HG02970 (cell line): Measurements from ENCODE around the gene RNF145.
A peak's percentile ranks its signal among the peaks of the same experiment; 100 is the strongest.

Experiments used
- ATAC-seq: cut with Tn5 transposase; IDR thresholded peaks from one replicate; pipeline ENCODE4 v1.9.1; 2021; ENCODE audit warnings: mild to moderate bottlenecking, moderate library complexity, moderate number of reproducible peaks; ENCODE audit not compliant: unreplicated experiment, low FRiP score

Gene RNF145

DNA sequence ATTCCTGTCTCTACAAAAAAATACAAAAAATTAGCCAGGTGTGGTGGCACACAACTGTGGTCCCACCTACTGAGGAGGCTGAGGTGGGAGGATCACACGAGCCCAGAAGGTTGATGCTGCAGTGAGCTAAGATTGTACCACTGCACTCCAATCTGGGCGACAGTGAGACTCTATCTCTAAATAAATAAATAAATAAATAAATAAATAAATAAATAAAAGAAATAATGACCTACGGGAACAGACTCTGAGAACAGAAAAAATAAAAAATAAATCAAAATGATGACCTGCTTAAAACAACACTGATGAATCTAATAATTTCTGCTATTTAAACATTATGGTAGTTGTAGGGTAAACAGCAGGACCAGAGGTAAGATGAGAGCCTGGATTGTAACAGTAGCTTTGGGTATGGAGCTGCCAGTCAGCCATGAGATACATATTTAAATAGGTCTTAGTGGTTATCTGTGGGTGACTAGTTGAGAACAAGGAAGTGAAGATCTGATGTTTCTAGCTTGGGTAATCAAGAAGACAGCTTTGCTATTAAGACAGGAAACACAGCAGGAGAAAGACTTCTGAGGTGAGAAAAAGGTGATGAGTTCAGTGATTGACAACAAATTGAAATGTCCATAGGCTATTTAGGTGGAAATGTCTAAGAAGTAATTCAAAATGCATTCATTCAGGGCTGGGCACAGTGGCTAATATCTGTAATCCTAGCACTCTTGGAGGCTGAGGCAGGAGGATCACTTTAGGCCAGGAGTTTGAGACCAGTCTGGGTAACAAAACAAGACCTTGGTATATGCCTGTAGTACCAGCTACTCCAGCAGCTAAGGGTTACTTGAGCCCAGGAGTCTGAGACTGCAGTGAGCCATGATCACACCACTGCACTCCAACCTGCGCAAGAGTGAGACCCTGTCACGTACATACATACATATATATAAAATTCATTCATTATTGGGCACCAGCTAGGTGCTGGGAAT, 11.0 kb downstream of the RNF145 start:
- peak; percentile 60 for ATAC-seq

- ATAC-seq, result no peak
Measured at GRCh38 chr5:159195775-159196174, 13.6 kb downstream of the RNF145 start.

GRCh38 chr5:159190170-159190569, 19.2 kb downstream of the RNF145 start:
- no peak for ATAC-seq

- ATAC-seq, result no peak
Measured at GRCh38 chr5:159189310-159189709, 20.0 kb downstream of the RNF145 start.

GRCh38 chr5:159187719-159188118, 21.6 kb downstream of the RNF145 start:
- no peak for ATAC-seq

- ATAC-seq, result no peak
Measured at GRCh38 chr5:159186319-159186718, 23.0 kb downstream of the RNF145 start.

- no peak for ATAC-seq
Measured at GRCh38 chr5:159185773-159186172, 23.6 kb downstream of the RNF145 start.

DNA sequence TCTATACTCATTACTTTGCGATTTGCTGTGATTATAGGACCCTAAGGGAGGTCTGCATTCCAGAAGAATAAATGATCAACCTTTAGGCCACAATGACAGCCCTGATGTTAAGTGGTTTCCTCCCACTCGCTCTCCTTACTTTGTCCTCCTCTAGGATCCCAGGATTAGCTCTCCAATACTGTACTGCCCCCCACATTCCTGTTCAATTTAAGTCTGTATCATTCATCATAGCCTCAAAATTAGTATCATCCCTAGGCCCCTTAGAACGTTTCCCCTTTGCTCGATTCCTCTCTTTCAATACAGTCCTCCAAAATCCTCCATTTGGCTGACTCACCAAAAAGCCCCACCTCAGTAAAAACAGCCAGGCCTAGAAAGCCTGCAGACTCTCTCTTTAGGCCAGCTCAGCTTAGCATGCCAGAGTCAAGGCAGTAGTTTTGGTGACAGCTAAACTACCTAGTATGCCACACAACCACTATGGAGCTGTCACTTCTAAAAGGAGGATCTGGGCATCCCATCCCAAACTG, 24.4 kb downstream of the RNF145 start:
- ATAC-seq, result no peak

DNA sequence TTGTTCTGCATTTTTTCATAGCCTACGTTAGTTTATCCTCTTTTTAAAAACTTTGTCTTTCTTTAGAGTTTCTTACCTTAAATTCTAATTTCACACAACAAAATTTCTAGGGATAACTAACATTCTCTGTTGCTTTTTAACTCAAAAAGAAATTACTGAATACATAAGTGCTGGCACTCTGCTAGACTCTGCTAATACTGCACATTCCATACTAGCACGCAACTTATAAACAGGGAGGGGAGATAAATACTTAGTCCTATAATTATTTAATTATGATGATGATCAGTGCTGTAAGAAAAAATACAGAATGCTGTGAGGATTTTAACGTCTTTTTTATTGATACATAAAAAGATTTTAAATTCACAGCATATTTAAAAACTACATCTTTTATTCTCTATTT, 25.1 kb downstream of the RNF145 start:
- ATAC-seq, result no peak

DNA sequence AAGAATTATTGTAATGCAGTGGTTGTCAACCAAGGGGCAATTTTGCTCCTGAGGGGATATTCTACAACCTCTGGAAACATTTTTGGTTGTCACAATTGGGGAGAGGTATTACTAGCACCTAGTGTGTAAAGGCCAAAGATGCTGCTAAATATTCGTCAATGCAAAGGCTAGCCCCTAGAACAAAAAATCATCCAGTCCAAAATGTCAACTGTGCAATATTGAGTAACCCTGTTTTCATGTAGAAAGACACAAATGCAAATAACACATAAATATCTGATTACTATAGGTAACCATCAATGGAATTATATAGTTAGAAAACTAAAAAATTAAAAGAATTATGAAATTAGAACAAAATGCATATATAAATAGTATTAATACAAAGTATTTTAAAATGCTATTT, 26.1 kb downstream of the RNF145 start:
- ATAC-seq, result no peak

- ATAC-seq, result no peak
Measured at GRCh38 chr5:159182691-159183090, 26.7 kb downstream of the RNF145 start.

GRCh38 chr5:159181651-159182050, 27.7 kb downstream of the RNF145 start:
- ATAC-seq, result no peak

DNA sequence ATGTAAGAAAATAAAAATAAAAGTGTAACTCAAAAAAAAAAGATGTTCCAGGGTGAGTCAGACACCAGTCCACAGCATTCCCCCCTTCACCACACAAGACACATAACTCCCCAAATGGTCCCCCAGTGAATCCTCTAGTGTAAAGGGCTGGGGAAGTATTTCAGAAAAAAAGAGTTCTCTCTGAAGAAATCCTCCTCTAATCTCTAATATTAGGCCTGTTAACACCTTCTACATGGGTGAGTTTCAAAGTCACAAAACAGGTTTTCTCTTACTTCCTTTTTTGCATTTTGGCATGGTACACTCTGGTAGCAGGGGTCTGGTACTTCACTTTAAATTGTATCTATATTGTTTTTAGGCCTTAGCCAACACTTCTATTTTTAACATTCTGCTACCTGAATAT, 28.2 kb downstream of the RNF145 start:
- no peak for ATAC-seq

DNA sequence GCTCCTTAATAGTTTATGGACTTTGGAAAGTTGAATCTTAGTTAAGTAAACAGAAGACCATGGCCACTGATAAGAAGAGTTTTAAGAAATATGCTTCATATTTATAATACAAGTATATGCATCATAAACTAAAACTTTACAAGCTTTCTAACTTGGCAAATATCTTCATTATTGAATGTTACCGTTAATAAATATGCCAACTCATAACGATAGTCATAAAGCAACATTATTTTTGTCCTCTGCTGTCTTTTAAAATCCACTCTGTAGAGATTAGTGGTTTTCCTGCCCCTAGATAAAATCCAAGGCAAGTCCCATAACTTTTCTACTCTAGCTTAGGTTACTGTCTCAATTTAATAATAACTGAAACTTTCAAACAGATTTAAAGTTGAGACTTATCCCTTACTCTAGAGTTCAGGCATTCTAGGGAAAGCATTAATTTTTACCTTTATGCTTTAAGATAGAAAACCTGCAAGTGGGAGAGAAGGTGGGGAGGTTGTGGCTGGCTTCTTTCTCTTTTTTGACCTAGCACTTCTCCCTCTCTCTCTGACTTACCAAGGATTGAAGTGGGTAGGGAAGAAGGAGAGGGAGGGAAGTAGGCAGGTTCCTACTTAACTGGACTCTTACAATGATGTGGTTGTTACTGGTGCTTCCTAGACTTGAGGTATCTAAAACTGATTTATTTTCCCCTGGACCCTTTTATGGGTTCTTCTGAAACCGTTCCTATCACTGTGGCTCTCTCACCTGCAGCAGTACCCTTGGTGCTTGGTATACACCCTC, 29.6 kb downstream of the RNF145 start:
- no peak for ATAC-seq

GRCh38 chr5:159178978-159179377, 30.4 kb downstream of the RNF145 start:
- ATAC-seq, result no peak

- no peak for ATAC-seq
Measured at GRCh38 chr5:159175547-159175946, 33.8 kb downstream of the RNF145 start.

DNA sequence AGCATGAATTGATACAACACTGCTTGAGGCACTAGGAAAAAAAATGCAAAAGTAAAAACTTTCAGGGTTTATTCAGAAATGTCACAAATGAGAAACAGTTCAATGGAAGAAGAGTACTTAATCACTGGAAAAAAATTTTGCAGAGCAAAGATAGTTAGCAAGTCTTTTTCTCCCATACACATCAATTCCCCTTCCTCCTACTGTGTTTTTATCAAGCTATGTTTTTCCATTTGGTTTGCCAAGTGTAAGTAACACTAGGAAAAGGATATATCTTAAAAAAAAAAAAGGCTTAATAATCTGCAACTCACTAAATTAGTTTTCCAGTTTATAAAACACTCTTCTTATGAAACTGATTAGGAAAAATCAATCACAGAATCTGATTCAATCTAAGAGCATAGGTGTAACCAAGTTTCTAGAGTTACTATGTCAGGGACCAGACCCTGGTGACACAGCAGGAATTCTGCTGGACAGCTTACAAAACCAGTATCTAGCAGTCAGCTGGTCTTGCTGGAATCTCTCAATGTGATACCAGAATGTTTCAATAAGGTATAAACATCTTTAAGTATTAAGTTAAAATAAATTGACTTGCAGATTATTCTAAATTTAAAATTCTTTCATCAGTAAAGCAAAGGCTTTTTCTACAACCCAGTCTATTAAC, 34.7 kb downstream of the RNF145 start:
- ATAC-seq, result no peak

- ATAC-seq, result no peak
Measured at GRCh38 chr5:159171274-159171673, 38.1 kb downstream of the RNF145 start.

DNA sequence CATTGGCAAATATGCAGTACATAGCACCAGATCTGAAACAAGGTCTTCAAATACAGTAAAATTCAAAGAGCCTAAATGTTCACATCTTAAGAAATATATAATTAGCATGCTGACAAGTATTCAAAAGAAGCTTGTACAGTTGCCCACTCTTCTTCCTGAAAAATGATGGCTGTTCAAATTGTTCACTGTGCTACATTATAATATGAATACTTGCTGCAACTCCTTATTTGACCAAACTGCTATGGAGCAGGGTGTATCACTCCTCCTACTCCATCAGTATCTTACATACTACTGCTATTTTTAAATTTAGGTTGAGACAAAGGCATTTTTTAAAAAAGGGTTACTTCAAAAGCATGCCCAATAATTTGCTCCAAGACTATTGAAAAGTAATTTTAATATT, 39.3 kb downstream of the RNF145 start:
- ATAC-seq, result no peak

DNA sequence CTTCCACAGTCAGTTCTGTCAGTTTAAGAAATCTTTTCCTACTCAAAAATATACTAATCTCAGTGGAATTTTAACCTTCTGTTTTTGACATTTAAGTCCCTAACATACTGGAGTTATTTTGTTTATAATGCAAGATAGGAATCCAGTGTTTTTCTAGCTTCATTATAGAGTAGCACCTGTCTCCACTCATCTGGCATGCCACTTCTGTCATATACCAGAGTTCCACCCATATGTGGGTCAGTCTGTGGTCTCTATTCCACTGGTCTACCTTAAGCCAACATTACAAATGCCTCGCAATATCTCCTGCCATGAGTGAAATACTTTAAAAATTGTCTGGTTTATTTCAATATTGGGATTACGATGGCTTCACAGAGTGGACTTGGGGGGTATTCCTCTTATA, 42.9 kb downstream of the RNF145 start:
- ATAC-seq, result no peak

DNA sequence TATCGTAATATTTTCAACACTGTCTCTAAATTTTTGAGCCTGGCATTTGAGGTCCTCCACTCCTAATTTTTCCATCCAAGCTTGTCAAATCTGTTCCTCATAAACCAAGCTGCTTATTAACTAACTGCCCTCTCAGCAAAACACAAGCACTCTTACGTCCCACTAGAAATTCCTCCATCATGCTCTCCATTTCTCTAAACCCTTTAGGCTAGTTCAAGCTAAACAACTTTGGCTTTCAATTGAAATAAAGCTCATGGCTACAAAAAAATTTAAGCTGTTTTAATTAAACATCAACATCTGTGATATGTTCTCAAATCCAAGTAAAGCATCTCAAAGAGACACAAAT, 45.7 kb downstream of the RNF145 start:
- no peak for ATAC-seq
